Liver (tissue), 2 donors: ENCODE data around the gene CHDH.

Experiments
- YY1 ChIP-seq: IDR thresholded peaks from 2 replicates; pipeline ENCODE4 v1.6.1; 2016; ENCODE audit warnings: antibody characterized with exemption, mild to moderate bottlenecking
- TF ChIP-seq, protein P1 (sequence below): fragments of 150-350 bp; IDR thresholded peaks from 2 replicates; pipeline ENCODE4 v1.5.1; 2017; ENCODE audit warnings: improper control_type of control experiment, low read depth, low read length; ENCODE audit not compliant: missing input control
- donor health status: healthy.

DNA sequence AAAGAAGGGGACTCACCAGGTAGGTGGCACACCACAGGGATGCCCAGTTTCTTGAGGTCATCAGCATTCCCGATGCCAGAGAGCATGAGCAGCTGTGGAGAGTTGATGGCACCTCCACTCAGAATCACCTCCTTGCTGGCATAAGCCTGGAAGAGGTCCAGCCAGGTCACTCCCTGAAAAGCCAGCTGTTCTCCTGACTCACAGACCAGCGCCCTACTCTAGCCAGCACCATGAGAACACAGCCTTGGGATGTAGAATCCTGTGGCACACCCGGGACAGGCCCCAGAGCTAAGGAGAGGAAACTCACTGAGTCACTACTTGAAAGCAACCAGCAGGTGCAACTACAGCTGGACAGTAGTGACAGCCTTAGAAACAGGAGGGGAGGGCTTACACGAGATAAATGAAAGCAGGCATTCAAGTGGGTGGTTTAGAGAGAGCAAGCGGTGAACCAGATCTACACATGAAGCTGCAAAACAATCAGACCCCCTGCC lies 24.5 kb downstream of the CHDH start:
- no peak for TF ChIP-seq YY1
- TF ChIP-seq, protein P1, sequence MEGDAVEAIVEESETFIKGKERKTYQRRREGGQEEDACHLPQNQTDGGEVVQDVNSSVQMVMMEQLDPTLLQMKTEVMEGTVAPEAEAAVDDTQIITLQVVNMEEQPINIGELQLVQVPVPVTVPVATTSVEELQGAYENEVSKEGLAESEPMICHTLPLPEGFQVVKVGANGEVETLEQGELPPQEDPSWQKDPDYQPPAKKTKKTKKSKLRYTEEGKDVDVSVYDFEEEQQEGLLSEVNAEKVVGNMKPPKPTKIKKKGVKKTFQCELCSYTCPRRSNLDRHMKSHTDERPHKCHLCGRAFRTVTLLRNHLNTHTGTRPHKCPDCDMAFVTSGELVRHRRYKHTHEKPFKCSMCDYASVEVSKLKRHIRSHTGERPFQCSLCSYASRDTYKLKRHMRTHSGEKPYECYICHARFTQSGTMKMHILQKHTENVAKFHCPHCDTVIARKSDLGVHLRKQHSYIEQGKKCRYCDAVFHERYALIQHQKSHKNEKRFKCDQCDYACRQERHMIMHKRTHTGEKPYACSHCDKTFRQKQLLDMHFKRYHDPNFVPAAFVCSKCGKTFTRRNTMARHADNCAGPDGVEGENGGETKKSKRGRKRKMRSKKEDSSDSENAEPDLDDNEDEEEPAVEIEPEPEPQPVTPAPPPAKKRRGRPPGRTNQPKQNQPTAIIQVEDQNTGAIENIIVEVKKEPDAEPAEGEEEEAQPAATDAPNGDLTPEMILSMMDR, result no peak
